HepG2 (cell line): ENCODE measurements around the gene TMTC2.
"Not testable (repeated sequence)": the region's sequence is repeated elsewhere in the genome, so short reads cannot be mapped to it uniquely, and the experiment has no call there.

Experiments used
- CCDC6 ChIP-seq: sonication (generic); formaldehyde crosslinking; IDR thresholded peaks from 2 replicates; pipeline ENCODE4 v1.8.1; 2022; ENCODE audit warnings: mild to moderate bottlenecking, missing genetic modification reagents, moderate library complexity
- CEBPZ ChIP-seq: IDR thresholded peaks from 2 replicates; pipeline ENCODE4 v1.6.1; 2012; ENCODE audit warnings: low read length, improper control_type of control experiment
- MIER3 ChIP-seq: IDR thresholded peaks from 2 replicates; pipeline ENCODE4 v1.6.1; 2016; ENCODE audit warnings: missing compliant biosample characterization, borderline replicate concordance
- SIN3A ChIP-seq: IDR thresholded peaks from 2 replicates; pipeline ENCODE4 v1.6.1; 2011; ENCODE audit warnings: low read depth, mild to moderate bottlenecking, control low read depth, low read length, borderline replicate concordance
- ZNF142 ChIP-seq: sonication (generic); formaldehyde crosslinking; IDR thresholded peaks from 2 replicates; pipeline ENCODE4 v1.4.0; 2020; ENCODE audit warnings: missing genetic modification reagents
- TF ChIP-seq, protein P1 (sequence below): sonication (generic); formaldehyde crosslinking; IDR thresholded peaks from 2 replicates; pipeline ENCODE4 v1.5.0; 2020; ENCODE audit warnings: mild to moderate bottlenecking, missing genetic modification reagents

DNA sequence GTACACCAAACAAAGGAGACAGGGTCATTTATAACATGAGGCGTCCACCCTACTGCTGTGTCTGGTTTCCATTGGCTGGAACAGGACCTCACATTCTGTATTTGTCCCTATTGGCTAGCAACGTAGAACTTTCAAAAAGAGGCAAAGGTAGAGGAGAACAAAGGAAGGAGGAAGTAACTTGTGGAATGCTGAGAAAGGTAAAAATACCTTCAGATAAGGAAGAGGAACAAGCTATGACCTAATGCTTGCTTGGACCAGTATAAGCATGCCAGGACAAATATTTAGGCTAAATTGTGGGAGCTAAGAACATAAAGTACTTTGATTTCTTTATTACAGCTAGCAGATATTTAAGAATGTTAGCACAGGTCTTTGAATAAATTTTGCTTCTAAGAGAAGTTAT is 118.3 kb downstream of the TMTC2 start:
- TF ChIP-seq SIN3A; MIER3 (CRISPR knock-in tag); CEBPZ; ZNF142 (CRISPR knock-in tag); CCDC6 (CRISPR knock-in tag): not testable (repeated sequence)
- TF ChIP-seq, protein P1, sequence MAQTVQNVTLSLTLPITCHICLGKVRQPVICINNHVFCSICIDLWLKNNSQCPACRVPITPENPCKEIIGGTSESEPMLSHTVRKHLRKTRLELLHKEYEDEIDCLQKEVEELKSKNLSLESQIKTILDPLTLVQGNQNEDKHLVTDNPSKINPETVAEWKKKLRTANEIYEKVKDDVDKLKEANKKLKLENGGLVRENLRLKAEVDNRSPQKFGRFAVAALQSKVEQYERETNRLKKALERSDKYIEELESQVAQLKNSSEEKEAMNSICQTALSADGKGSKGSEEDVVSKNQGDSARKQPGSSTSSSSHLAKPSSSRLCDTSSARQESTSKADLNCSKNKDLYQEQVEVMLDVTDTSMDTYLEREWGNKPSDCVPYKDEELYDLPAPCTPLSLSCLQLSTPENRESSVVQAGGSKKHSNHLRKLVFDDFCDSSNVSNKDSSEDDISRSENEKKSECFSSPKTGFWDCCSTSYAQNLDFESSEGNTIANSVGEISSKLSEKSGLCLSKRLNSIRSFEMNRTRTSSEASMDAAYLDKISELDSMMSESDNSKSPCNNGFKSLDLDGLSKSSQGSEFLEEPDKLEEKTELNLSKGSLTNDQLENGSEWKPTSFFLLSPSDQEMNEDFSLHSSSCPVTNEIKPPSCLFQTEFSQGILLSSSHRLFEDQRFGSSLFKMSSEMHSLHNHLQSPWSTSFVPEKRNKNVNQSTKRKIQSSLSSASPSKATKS (CRISPR knock-in tag): not testable (repeated sequence)
